PC-9 (cell line): Measurements from ENCODE around the gene ADISSP. TPM values are rescaled to one million over a fixed set of nuclear protein-coding genes. Genes with fewer than 3 reads are reported as not detected.

Experiments used
- BruUV-seq: library from RNA; stranded (reverse); fragments of 400-500 nt; replicated peaks from 2 replicates; lab custom pipeline; 2021; lab: Mats Ljungman, UMichigan
- CTCF ChIA-PET: fragments of 300-600 bp; sonication (Branson Sonifier 250); formaldehyde crosslinking; loops from one replicate; lab custom pipeline; 2022; ENCODE audit warnings: antibody characterized with exemption; lab: Charles Lee
- POLR2A ChIA-PET: fragments of 300-600 bp; sonication (Branson Sonifier 250); formaldehyde crosslinking; loops from one replicate; lab custom pipeline; 2022; ENCODE audit warnings: antibody characterized with exemption; ENCODE audit not compliant: unreplicated experiment; lab: Charles Lee
- DNase-seq, 2 experiments: peaks; one replicate each; pipeline versions ENCODE4 v3.0.0 to v3.0.0-alpha.2; 2015 to 2022; ENCODE audit warnings: mixed read lengths in 1 of 2
- H2AFZ ChIP-seq: fragments of 200-600 bp; sonication (generic); 2 replicates; pipeline ENCODE4 v1.8.1; 2017; ENCODE audit warnings: antibody characterized with exemption
- H3F3A ChIP-seq: fragments of 200-600 bp; sonication (generic); 2 replicates; pipeline ENCODE4 v1.8.1; 2017; ENCODE audit warnings: antibody characterized with exemption, mild to moderate bottlenecking, low read depth; ENCODE audit not compliant: insufficient read depth
- H3K27ac ChIP-seq: fragments of 200-600 bp; sonication (generic); 2 replicates; pipeline ENCODE4 v1.6.1; 2016; ENCODE audit warnings: mixed run types
- H3K27me3 ChIP-seq: fragments of 200-600 bp; sonication (generic); 2 replicates; pipeline ENCODE4 v1.6.1; 2016; ENCODE audit warnings: low read depth, mixed run types; ENCODE audit not compliant: insufficient read depth
- H3K36me3 ChIP-seq: fragments of 200-600 bp; sonication (generic); 2 replicates; pipeline ENCODE4 v1.6.1; 2016; ENCODE audit warnings: low read depth, mixed run types
- H3K4me1 ChIP-seq: fragments of 200-600 bp; sonication (generic); replicated peaks from 2 replicates; pipeline ENCODE4 v1.6.1; 2016; ENCODE audit warnings: mixed run types; ENCODE audit not compliant: insufficient read depth
- H3K4me2 ChIP-seq: fragments of 200-600 bp; sonication (generic); 2 replicates; pipeline ENCODE4 v1.6.1; 2017; ENCODE audit warnings: mixed run types
- H3K4me3 ChIP-seq: fragments of 200-600 bp; sonication (generic); 2 replicates; pipeline ENCODE4 v1.6.1; 2016; ENCODE audit warnings: mixed run types
- H3K79me2 ChIP-seq: fragments of 200-600 bp; sonication (generic); 2 replicates; pipeline ENCODE4 v1.6.1; 2017; ENCODE audit warnings: low read depth, mixed run types
- H3K9me2 ChIP-seq: fragments of 200-600 bp; sonication (generic); 2 replicates; pipeline ENCODE4 v1.8.1; 2017; ENCODE audit warnings: mild to moderate bottlenecking; ENCODE audit not compliant: insufficient read depth
- H3K9me3 ChIP-seq: fragments of 200-600 bp; sonication (generic); 2 replicates; pipeline ENCODE4 v1.8.1; 2016; ENCODE audit warnings: low read depth; ENCODE audit not compliant: insufficient read depth
- H4K20me1 ChIP-seq: fragments of 200-600 bp; sonication (generic); 2 replicates; pipeline ENCODE4 v1.8.1; 2017; ENCODE audit not compliant: insufficient read depth
- CTCF ChIP-seq: fragments of 200-600 bp; sonication (generic); conservative IDR thresholded peaks from 2 replicates; pipeline ENCODE4 v1.6.1; 2017; ENCODE audit warnings: mixed run types, antibody characterized with exemption, mild to moderate bottlenecking, moderate library complexity
- EZH2 ChIP-seq: fragments of 200-600 bp; sonication (generic); IDR thresholded peaks from 2 replicates; pipeline ENCODE4 v1.8.0; 2017; ENCODE audit warnings: antibody characterized with exemption, low read depth
- intact Hi-C: fragments of 100-400 bp; cut with micrococcal nuclease; formaldehyde crosslinking; loops from one replicate; pipeline ENCODE4 v1.10.0; 2022; ENCODE audit not compliant: unreplicated experiment
- total RNA-seq: library from RNA; stranded (reverse); gene quantifications from 2 replicates; pipeline ENCODE4 v1.2.3, GENCODE V29; 2021

ADISSP gene
- total RNA-seq, 1 experiment from 2014 or later: 86.9 TPM

- BruUV-seq: TSS peak; percentile 89
These were observed 983 bp upstream of the ADISSP start for GRCh38 chr20:3768342-3769130.

GRCh38 chr20:3767110-3767426 lies 485 bp downstream of the ADISSP start:
- Histone ChIP-seq H3F3A (peaks cover 22% of the 10 kb centered on the region), H3K4me3 (peak overlapping the region; percentile 95), H3K36me3 (no peaks in the 10 kb centered on the region), H3K27ac (no peak overlapping the region), H3K79me2 (peaks cover 16% of the 10 kb centered on the region), H3K4me2 (peak overlapping the region; percentile 99), H4K20me1 (no peaks in the 10 kb centered on the region; the same call in 1 of the 2 replicates), H3K4me1 (peaks cover 25% of the 10 kb centered on the region), H3K27me3 (no peaks in the 10 kb centered on the region), H3K9me3 (no peaks in the 10 kb centered on the region), H3K9me2 (no peaks in the 10 kb centered on the region), H2AFZ (peak overlapping the region; percentile 96)
- intact Hi-C loops: no loop called here
- DNase-seq: peak in 1 of 2 experiments; percentile 29
- ChIA-PET POLR2A (interaction anchor here (0.5 to 0.7 kb wide), 5 partner anchors 20 to 999 kb away, joined by 3 to 6 read pairs (median 3); partner anchors contain the start of gene CENPB), CTCF (interaction anchor here (0.6 to 2.3 kb wide), 5 partner anchors 14 to 204 kb away, joined by 3 to 7 read pairs (median 3); partner anchors contain the start of gene SPEF1)
- BruUV-seq: TSS peak; percentile 49
- TF ChIP-seq EZH2 (no peak), CTCF (no peak)

More at GRCh38 chr20:3768342-3769130, 983 bp upstream of the ADISSP start:
- CTCF ChIA-PET: interaction anchor here (0.5 to 2.1 kb wide), 4 partner anchors 13 to 167 kb away, joined by 3 to 7 read pairs (median 4); partner anchors contain the start of genes CENPB and SPEF1
- Histone ChIP-seq H3K79me2 (peaks cover 16% of the 10 kb centered on the region), H4K20me1 (no peaks in the 10 kb centered on the region; the same call in 1 of the 2 replicates), H3K9me2 (no peaks in the 10 kb centered on the region), H3K4me1 (peaks cover 25% of the 10 kb centered on the region), H3K36me3 (no peaks in the 10 kb centered on the region), H2AFZ (peak overlapping the region; percentile 90), H3K27me3 (no peaks in the 10 kb centered on the region), H3K27ac (peak overlapping the region; percentile 60), H3K9me3 (no peaks in the 10 kb centered on the region), H3F3A (peaks cover 22% of the 10 kb centered on the region), H3K4me2 (peak overlapping the region; percentile 81), H3K4me3 (peak overlapping the region; percentile 95)
- intact Hi-C loops: loop anchor here (1.0 kb wide), 1 partner anchor 13 kb away; the partner anchor contains the start of gene SPEF1
- DNase-seq: peak; percentile 71 to 73
- POLR2A ChIA-PET: interaction anchor here (0.5 to 1.2 kb wide), 2 partner anchors 10 to 13 kb away, joined by 3 read pairs; partner anchors contain the start of gene SPEF1
- TF ChIP-seq CTCF (peak; percentile 61), EZH2 (no peak)

GRCh38 chr20:3766422-3767109 lies 987 bp downstream of the ADISSP start:
- H4K20me1 ChIP-seq: no peaks in the 10 kb centered on the region; the same call in none of the 2 replicates
- peaks cover 22% of the 10 kb centered on the region for H3F3A ChIP-seq
- POLR2A ChIA-PET: no interaction called here
- peak overlapping the region; percentile 99 for H3K4me2 ChIP-seq
- peak overlapping the region; percentile 96 for H2AFZ ChIP-seq
- peak overlapping the region; percentile 95 for H3K4me3 ChIP-seq
- CTCF ChIA-PET: interaction anchor here (0.6 to 2.3 kb wide), 3 partner anchors 16 to 22 kb away, joined by 3 to 8 read pairs (median 5); no protein-coding TSS in a partner anchor
- intact Hi-C loops: no loop called here
- no peak for DNase-seq
- no peak for TF ChIP-seq CTCF
- no peak for TF ChIP-seq EZH2
- H3K79me2 ChIP-seq: peaks cover 16% of the 10 kb centered on the region
- no peaks in the 10 kb centered on the region for H3K9me3 ChIP-seq
- H3K27me3 ChIP-seq: no peaks in the 10 kb centered on the region
- H3K27ac ChIP-seq: no peak overlapping the region
- H3K9me2 ChIP-seq: no peaks in the 10 kb centered on the region
- H3K36me3 ChIP-seq: no peaks in the 10 kb centered on the region
- H3K4me1 ChIP-seq: peaks cover 25% of the 10 kb centered on the region
- no TSS peak for BruUV-seq
